Lower leg skin (tissue), 3 donors: Measurements from ENCODE around the gene STAB1.

Experiments used
- CTCF ChIP-seq, 3 donors: fragments of 450-650 bp; IDR thresholded peaks; one replicate each; pipeline ENCODE4 v1.5.1; 2016; ENCODE audit warnings: antibody characterized with exemption in 3 of 3, mild to moderate bottlenecking in 3 of 3, moderate library complexity in 2 of 3
- POLR2A ChIP-seq, 2 donors: fragments of 450-650 bp; IDR thresholded peaks; one replicate each; pipeline ENCODE4 v1.6.1; 2016 to 2017; ENCODE audit warnings: antibody characterized with exemption in 2 of 2, mild to moderate bottlenecking in 1 of 2, moderate library complexity in 1 of 2

- TF ChIP-seq POLR2A (IDR thresholded peaks at IDR 0.05) (no peak), CTCF (IDR thresholded peaks at IDR 0.05) (no peak)
Observed at GRCh38 chr3:52529376-52530333, 34.5 kb downstream of the STAB1 start.
